ENCODE results near the gene KCNH3.

Gene KCNH3

DNA sequence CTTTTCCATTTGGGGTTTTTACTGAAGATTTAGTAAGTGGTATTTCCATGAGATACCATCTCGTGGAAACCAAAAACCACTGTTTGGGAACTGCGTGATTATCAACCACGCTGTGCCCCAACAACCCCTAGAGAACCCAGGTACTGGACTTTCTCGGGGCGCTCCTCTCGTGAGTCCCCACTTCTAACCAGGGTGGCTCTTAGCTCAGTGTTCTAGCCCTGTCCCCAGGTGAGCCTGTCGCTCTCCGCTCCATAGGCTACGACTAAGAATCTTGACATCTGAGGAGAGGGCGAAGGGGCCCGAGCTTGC is 28.4 kb downstream of the KCNH3 start:
- no peaks in the 10 kb centered on the region for H3K27me3 ChIP-seq (ENCODE audit: control insufficient read depth, insufficient read depth, low read length)
- H3K27ac ChIP-seq: peak overlapping the region; percentile 83
- H3K9ac ChIP-seq: peak overlapping the region; percentile 31
- peaks cover 12% of the 10 kb centered on the region for H3K79me2 ChIP-seq
- H3K36me3 ChIP-seq (ENCODE audit: control insufficient read depth, insufficient read depth, low read length): no peaks in the 10 kb centered on the region
- peak overlapping the region; percentile 87 for H2AFZ ChIP-seq
- peak overlapping the region; percentile 99 for H3K4me3 ChIP-seq (ENCODE audit: low read depth, low read length)
- TF ChIP-seq CTCF (IDR thresholded peaks at IDR 0.05): no peak
- peak overlapping the region; percentile 100 for H3K4me2 ChIP-seq (ENCODE audit: low read length)
- peaks cover 31% of the 10 kb centered on the region for H3K4me1 ChIP-seq
- H3K9me3 ChIP-seq (ENCODE audit: control insufficient read depth, low read length): no peaks in the 10 kb centered on the region

DNA sequence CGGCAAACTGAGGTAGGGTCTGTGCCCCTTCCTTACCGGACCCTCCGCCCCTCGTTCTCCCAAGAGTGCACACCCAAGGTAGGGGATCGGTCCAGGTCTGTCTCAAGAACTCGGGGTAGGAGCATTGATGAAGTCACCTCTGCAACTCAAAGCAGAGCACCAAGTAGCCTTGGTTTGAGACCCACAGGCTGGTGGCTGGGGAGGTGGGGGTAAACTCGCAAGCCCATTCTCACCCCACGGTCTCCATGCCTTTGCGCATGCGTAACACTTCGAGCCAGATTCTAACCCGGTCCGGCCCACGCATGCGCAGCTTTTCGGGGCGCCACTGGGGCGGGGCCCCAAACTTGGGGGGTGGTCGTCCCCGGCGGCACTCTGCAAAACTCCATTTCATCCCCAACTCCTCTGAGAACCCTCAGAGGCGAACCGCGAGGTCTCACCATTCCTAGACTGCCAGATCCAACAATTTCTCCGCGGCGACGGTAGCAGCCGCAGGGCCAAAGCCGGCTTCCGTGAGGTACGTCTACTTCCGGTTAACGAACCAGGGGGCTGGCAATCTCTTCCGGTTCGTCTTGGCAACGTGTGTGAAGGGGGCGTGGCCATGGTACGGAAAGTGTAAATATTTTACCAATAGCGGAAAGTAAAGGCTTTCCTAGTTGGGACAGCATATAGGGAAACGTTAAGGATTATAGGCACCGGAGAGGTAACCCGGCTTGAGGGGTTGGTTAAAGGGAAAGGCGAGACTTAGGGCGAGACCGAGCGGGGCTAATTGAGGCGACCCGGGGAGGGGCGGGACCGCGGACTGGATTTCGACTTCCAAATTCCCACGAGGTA is 29.0 kb downstream of the KCNH3 start, which contains the start of gene MCRS1:
TSS of gene MCRS1 (minus strand) at position 532 of the 831 bp plus-strand sequence. CDS start 1,411 bp downstream, outside the sequence.
- Histone ChIP-seq H3K79me2 (peaks cover 12% of the 10 kb centered on the region), H3K36me3 (ENCODE audit: control insufficient read depth, insufficient read depth, low read length) (no peaks in the 10 kb centered on the region), H3K9ac (peak within 1 kb of the TSS; percentile 31), H3K4me1 (peaks cover 31% of the 10 kb centered on the region), H3K4me3 (ENCODE audit: low read depth, low read length) (peak within 1 kb of the TSS; percentile 99), H2AFZ (peak within 1 kb of the TSS; percentile 87), H3K27ac (peak within 1 kb of the TSS; percentile 83), H3K9me3 (ENCODE audit: control insufficient read depth, low read length) (no peaks in the 10 kb centered on the region), H3K4me2 (ENCODE audit: low read length) (peak within 1 kb of the TSS; percentile 100), H3K27me3 (ENCODE audit: control insufficient read depth, insufficient read depth, low read length) (no peaks in the 10 kb centered on the region)
- TF ChIP-seq CTCF (IDR thresholded peaks at IDR 0.05): no peak

- Histone ChIP-seq H3K4me3 (ENCODE audit: low read depth, low read length) (peak overlapping the region; percentile 99), H2AFZ (peak overlapping the region; percentile 87), H3K4me2 (ENCODE audit: low read length) (peak overlapping the region; percentile 100), H3K79me2 (peaks cover 18% of the 10 kb centered on the region), H3K27ac (peak overlapping the region; percentile 83), H3K36me3 (ENCODE audit: control insufficient read depth, insufficient read depth, low read length) (no peaks in the 10 kb centered on the region), H3K27me3 (ENCODE audit: control insufficient read depth, insufficient read depth, low read length) (no peaks in the 10 kb centered on the region), H3K4me1 (peaks cover 31% of the 10 kb centered on the region), H3K9me3 (ENCODE audit: control insufficient read depth, low read length) (no peaks in the 10 kb centered on the region), H3K9ac (peak overlapping the region; percentile 12)
- no peak for TF ChIP-seq CTCF (IDR thresholded peaks at IDR 0.05)
Observed at GRCh38 chr12:49568442-49569162, 29.8 kb downstream of the KCNH3 start.

DNA sequence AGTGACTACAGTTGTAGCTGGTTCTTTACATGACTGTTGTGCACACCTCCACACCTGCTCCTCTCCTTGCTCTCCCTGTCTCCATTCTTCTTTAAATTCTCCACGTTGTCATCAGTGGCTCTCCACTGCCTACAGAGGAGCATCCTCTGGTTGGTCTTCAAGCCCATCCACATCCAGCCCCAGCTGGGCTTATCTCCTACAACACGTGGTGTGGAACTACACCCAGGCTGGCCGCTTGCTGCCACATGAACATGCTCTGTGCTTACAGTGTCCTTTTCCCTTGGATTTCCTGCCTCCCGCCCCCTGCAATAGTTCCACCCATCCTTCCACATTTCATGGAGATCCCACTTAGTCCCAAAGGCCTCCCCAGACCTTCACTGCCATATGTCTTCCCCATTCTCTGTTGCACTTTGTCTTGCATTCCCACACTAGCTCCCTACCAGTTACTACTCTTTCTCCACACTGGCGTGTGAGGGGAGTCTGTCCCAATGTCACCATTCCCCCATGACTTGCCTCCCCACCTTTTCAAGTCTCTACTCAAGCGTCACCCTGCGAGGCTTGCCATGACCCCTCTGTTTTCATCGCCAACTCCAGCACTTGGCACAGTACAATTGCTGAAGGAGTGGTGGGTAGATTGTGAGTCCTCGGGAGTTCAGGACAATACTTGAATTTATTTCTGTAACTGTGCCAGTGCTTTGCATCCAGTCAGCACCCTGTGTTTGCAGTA is 38.9 kb downstream of the KCNH3 start:
- Histone ChIP-seq H3K9ac (no peak overlapping the region), H3K4me2 (ENCODE audit: low read length) (no peak overlapping the region), H3K4me3 (ENCODE audit: low read depth, low read length) (no peak overlapping the region), H2AFZ (no peak overlapping the region), H3K27me3 (ENCODE audit: control insufficient read depth, insufficient read depth, low read length) (no peaks in the 10 kb centered on the region), H3K79me2 (peaks cover 14% of the 10 kb centered on the region), H3K9me3 (ENCODE audit: control insufficient read depth, low read length) (no peaks in the 10 kb centered on the region), H3K4me1 (peaks cover 5% of the 10 kb centered on the region), H3K27ac (no peak overlapping the region), H3K36me3 (ENCODE audit: control insufficient read depth, insufficient read depth, low read length) (no peaks in the 10 kb centered on the region)
- TF ChIP-seq CTCF (IDR thresholded peaks at IDR 0.05): no peak

Data from parathyroid adenoma (tissue), 2 donors.